A673 (cell line): Measurements from ENCODE around the gene RFTN1.

ENCODE experiments used
- CTCF ChIP-seq: fragments of 300-800, 200-600 bp; sonication (generic); conservative IDR thresholded peaks from 2 replicates; pipeline ENCODE4 v1.5.1; 2017; ENCODE audit warnings: low read depth, mild to moderate bottlenecking, antibody characterized with exemption, low read length, moderate library complexity, mixed read lengths
- EZH2 ChIP-seq: fragments of 200-600 bp; sonication (generic); IDR thresholded peaks from 2 replicates; pipeline ENCODE4 v1.6.1; 2017; ENCODE audit warnings: borderline replicate concordance, low read depth, mild to moderate bottlenecking, mixed read lengths, antibody characterized with exemption, low read length; ENCODE audit not compliant: poor library complexity, severe bottlenecking

GRCh38 chr3:16496008-16496407 is 17.5 kb downstream of the RFTN1 start:
- TF ChIP-seq CTCF (no peak), EZH2 (no peak)
